HepG2 (cell line): Measurements from ENCODE around the gene NRSN2. TPM values are rescaled to one million over a fixed set of nuclear protein-coding genes. Genes with fewer than 3 reads are reported as not detected.

Experiments
- MAFK ChIP-seq, 2 experiments: IDR thresholded peaks in 1 of 2; conservative IDR thresholded peaks in 1 of 2; 2 replicates each; pipeline ENCODE4 v1.6.1; 2011; ENCODE audit warnings: improper control_type of control experiment in 2 of 2, low read length in 2 of 2
- NCOA2 ChIP-seq: sonication (generic); formaldehyde crosslinking; IDR thresholded peaks from 2 replicates; pipeline ENCODE4 v1.8.0; 2022; ENCODE audit warnings: inconsistent platforms
- PPARG ChIP-seq: conservative IDR thresholded peaks from 2 replicates; pipeline ENCODE4 v1.6.1; 2016; ENCODE audit warnings: missing biosample characterization, missing genetic modification reagents
- PTBP1 ChIP-seq: fragments of 200-400 bp; formaldehyde crosslinking; IDR thresholded peaks from 2 replicates; pipeline ENCODE4 v1.6.1; 2018; ENCODE audit warnings: low read length, low read depth; ENCODE audit not compliant: poor library complexity, severe bottlenecking
- SNRNP70 ChIP-seq: fragments of 200-400 bp; formaldehyde crosslinking; IDR thresholded peaks from 2 replicates; pipeline ENCODE4 v1.6.1; 2017; ENCODE audit warnings: mild to moderate bottlenecking, low read depth, low read length, moderate library complexity
- SRSF1 ChIP-seq: fragments of 200-400 bp; formaldehyde crosslinking; optimal IDR thresholded peaks from 2 replicates; pipeline ENCODE3; 2017; ENCODE audit warnings: mild to moderate bottlenecking, low read depth, low read length, moderate library complexity
- TARDBP ChIP-seq: sonication (generic); formaldehyde crosslinking; IDR thresholded peaks from 2 replicates; pipeline ENCODE4 v1.8.0; 2022; ENCODE audit warnings: mild to moderate bottlenecking, missing genetic modification reagents
- TEAD2 ChIP-seq: sonication (generic); formaldehyde crosslinking; IDR thresholded peaks from 2 replicates; pipeline ENCODE4 v1.9.0; 2021; ENCODE audit warnings: missing genetic modification reagents
- TOPORS ChIP-seq: sonication (generic); formaldehyde crosslinking; IDR thresholded peaks from 2 replicates; pipeline ENCODE4 v1.8.0; 2023; ENCODE audit warnings: mild to moderate bottlenecking, missing genetic modification reagents
- ZNF235 ChIP-seq: sonication (generic); formaldehyde crosslinking; IDR thresholded peaks from 2 replicates; pipeline ENCODE4 v1.8.1; 2023; ENCODE audit warnings: mild to moderate bottlenecking, missing genetic modification reagents, borderline replicate concordance
- ZNF256 ChIP-seq: sonication (generic); formaldehyde crosslinking; conservative IDR thresholded peaks from 2 replicates; pipeline ENCODE4 v1.4.0; 2020; ENCODE audit warnings: missing genetic modification reagents
- ZNF441 ChIP-seq: sonication (generic); formaldehyde crosslinking; IDR thresholded peaks from 2 replicates; pipeline ENCODE4 v1.7.0; 2021; ENCODE audit warnings: missing genetic modification reagents, borderline replicate concordance
- ZNF678 ChIP-seq: sonication (generic); formaldehyde crosslinking; IDR thresholded peaks from 2 replicates; pipeline ENCODE4 v1.4.0; 2020; ENCODE audit warnings: mild to moderate bottlenecking, missing genetic modification reagents
- ZNF766 ChIP-seq: sonication (generic); formaldehyde crosslinking; IDR thresholded peaks from 2 replicates; pipeline ENCODE4 v1.5.0; 2020; ENCODE audit warnings: missing genetic modification reagents, borderline replicate concordance
- ZNF850 ChIP-seq: sonication (generic); formaldehyde crosslinking; conservative IDR thresholded peaks from 2 replicates; pipeline ENCODE4 v1.9.0; 2021; ENCODE audit warnings: mild to moderate bottlenecking, missing genetic modification reagents
- polyA plus RNA-seq, 8 experiments: library from polyadenylated mRNA; depleted of rRNA in 3 of 8; stranded (reverse) in 7 of 8; unstranded in 1 of 8; fragments of >200 nt; fragmentation: Illumina TruSeq in 4 of 8; extraction: Trizol in 4 of 8; gene quantifications; 2 replicates each; pipeline versions ENCODE4 v1.2.1 to v1.2.3, GENCODE V29; 2011 to 2016; ENCODE audit warnings: low read depth in 4 of 8, missing spikeins in 1 of 8, mixed read lengths in 1 of 8; ENCODE audit not compliant: insufficient read depth in 1 of 8
- total RNA-seq, 5 experiments: library from RNA; depleted of rRNA; stranded (reverse); fragments of >200 nt; fragmentation: Illumina TruSeq; extraction: Trizol; gene quantifications; 2 replicates each; pipeline ENCODE4 v1.2.3, GENCODE V29; 2016; ENCODE audit warnings: low read depth in 1 of 5
- TF ChIP-seq, protein P1 (sequence below): sonication (generic); formaldehyde crosslinking; IDR thresholded peaks from 2 replicates; pipeline ENCODE4 v1.4.0; 2020; ENCODE audit warnings: missing genetic modification reagents, borderline replicate concordance
- TF ChIP-seq, protein P2 (sequence below): sonication (generic); formaldehyde crosslinking; IDR thresholded peaks from 2 replicates; pipeline ENCODE4 v1.8.0; 2022; ENCODE audit warnings: mild to moderate bottlenecking, missing genetic modification reagents; ENCODE audit not compliant: insufficient replicate concordance
- TF ChIP-seq, protein P3 (sequence below): fragments of 450-650 bp; IDR thresholded peaks from 2 replicates; pipeline ENCODE4 v1.6.1; 2016
- TF ChIP-seq, protein P4 (sequence below): sonication (generic); formaldehyde crosslinking; IDR thresholded peaks from 2 replicates; pipeline ENCODE4 v1.5.1; 2020; ENCODE audit warnings: missing genetic modification reagents, mild to moderate bottlenecking, borderline replicate concordance
- TF ChIP-seq, protein P5 (sequence below): sonication (generic); formaldehyde crosslinking; IDR thresholded peaks from 2 replicates; pipeline ENCODE4 v1.5.0; 2020; ENCODE audit warnings: missing genetic modification reagents

The NRSN2 gene
- total and polyA plus RNA-seq, 2 of the 13 experiments (the other 11 are each of a cell fraction or from before 2014, with no cell fraction given): 32.3 to 49.4 TPM

DNA sequence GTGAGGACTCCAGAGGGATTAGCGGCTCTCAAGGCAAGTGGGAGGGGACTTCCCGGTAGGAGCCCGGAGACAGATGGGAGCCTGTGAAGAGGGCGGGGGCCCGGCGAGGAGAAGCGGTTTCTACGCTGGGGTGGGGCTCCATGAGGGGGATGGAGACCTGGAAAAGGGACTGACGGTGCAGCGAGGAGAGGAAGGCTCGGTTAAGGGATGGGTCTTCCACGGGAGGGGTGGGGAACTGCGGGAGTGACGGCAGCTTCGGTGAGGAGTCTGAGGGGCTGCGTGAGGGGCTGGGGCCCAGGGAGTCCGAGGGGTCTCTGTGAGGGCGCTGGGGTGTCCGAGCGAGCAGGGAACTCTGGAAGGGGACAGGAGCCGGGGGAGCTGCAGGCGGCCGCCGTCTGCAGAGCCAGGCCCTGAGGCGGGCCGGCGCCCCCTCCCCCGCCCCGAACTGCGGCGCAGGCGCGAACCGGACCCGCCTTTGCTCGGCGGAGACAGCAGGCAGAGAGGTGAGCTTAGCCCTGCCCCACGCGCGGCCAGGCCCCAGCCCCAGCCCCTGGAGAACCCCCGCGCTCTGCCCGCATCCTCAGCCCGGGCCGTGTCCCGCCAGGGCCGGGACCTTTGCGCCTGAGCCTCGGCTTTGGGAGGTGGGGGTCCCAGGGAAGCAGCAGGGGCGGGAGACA is at the start of gene NRSN2 (continued):
- TF ChIP-seq, protein P1, sequence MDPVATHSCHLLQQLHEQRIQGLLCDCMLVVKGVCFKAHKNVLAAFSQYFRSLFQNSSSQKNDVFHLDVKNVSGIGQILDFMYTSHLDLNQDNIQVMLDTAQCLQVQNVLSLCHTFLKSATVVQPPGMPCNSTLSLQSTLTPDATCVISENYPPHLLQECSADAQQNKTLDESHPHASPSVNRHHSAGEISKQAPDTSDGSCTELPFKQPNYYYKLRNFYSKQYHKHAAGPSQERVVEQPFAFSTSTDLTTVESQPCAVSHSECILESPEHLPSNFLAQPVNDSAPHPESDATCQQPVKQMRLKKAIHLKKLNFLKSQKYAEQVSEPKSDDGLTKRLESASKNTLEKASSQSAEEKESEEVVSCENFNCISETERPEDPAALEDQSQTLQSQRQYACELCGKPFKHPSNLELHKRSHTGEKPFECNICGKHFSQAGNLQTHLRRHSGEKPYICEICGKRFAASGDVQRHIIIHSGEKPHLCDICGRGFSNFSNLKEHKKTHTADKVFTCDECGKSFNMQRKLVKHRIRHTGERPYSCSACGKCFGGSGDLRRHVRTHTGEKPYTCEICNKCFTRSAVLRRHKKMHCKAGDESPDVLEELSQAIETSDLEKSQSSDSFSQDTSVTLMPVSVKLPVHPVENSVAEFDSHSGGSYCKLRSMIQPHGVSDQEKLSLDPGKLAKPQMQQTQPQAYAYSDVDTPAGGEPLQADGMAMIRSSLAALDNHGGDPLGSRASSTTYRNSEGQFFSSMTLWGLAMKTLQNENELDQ (CRISPR knock-in tag): peak; percentile 14; the same call in 1 of the 2 replicates
- TF ChIP-seq PTBP1 (no peak), PPARG (CRISPR knock-in tag) (0 out of 2 replicates have a peak, but pooled peaks have one; percentile 6), ZNF235 (CRISPR knock-in tag) (0 out of 2 replicates have a peak, but pooled peaks have one; percentile 26), ZNF766 (CRISPR knock-in tag) (peak; percentile 77; the same call in 1 of the 2 replicates), TOPORS (CRISPR knock-in tag) (peak; percentile 37; the same call in 1 of the 2 replicates), ZNF850 (CRISPR knock-in tag) (no peak), MAFK (conservative IDR thresholded peaks at IDR 0.05 in 1 of 2, IDR thresholded peaks at IDR 0.05 in 1 of 2; ENCODE audit: low read length in 2 of 2) (no peak), TARDBP (CRISPR knock-in tag) (peak; percentile 76), ZNF678 (CRISPR knock-in tag) (0 out of 2 replicates have a peak, but pooled peaks have one; percentile 39), ZNF256 (CRISPR knock-in tag) (0 out of 2 replicates have a peak, but pooled peaks have one; percentile 59), SRSF1 (peak; percentile 45), ZNF441 (CRISPR knock-in tag) (0 out of 2 replicates have a peak, but pooled peaks have one; percentile 14), TEAD2 (CRISPR knock-in tag) (no peak), NCOA2 (CRISPR knock-in tag) (peak; percentile 71), SNRNP70 (no peak)
- TF ChIP-seq, protein P2, sequence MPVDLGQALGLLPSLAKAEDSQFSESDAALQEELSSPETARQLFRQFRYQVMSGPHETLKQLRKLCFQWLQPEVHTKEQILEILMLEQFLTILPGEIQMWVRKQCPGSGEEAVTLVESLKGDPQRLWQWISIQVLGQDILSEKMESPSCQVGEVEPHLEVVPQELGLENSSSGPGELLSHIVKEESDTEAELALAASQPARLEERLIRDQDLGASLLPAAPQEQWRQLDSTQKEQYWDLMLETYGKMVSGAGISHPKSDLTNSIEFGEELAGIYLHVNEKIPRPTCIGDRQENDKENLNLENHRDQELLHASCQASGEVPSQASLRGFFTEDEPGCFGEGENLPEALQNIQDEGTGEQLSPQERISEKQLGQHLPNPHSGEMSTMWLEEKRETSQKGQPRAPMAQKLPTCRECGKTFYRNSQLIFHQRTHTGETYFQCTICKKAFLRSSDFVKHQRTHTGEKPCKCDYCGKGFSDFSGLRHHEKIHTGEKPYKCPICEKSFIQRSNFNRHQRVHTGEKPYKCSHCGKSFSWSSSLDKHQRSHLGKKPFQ (CRISPR knock-in tag): peak; percentile 27
- TF ChIP-seq, protein P3, sequence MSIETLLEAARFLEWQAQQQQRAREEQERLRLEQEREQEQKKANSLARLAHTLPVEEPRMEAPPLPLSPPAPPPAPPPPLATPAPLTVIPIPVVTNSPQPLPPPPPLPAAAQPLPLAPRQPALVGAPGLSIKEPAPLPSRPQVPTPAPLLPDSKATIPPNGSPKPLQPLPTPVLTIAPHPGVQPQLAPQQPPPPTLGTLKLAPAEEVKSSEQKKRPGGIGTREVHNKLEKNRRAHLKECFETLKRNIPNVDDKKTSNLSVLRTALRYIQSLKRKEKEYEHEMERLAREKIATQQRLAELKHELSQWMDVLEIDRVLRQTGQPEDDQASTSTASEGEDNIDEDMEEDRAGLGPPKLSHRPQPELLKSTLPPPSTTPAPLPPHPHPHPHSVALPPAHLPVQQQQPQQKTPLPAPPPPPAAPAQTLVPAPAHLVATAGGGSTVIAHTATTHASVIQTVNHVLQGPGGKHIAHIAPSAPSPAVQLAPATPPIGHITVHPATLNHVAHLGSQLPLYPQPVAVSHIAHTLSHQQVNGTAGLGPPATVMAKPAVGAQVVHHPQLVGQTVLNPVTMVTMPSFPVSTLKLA: no peak
- TF ChIP-seq, protein P4, sequence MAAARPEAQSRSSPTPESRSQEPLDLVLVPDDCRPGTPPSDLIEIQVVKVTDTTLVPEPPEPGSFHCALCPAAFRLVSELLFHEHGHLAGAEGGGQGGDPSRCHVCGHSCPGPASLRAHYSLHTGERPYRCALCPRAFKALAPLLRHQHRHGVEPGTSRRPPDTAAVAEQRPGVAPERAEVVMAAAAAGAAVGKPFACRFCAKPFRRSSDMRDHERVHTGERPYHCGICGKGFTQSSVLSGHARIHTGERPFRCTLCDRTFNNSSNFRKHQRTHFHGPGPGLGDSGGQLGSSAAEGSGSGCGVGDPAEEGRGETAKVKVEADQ: peak; percentile 36; the same call in 1 of the 2 replicates
- TF ChIP-seq, protein P5, sequence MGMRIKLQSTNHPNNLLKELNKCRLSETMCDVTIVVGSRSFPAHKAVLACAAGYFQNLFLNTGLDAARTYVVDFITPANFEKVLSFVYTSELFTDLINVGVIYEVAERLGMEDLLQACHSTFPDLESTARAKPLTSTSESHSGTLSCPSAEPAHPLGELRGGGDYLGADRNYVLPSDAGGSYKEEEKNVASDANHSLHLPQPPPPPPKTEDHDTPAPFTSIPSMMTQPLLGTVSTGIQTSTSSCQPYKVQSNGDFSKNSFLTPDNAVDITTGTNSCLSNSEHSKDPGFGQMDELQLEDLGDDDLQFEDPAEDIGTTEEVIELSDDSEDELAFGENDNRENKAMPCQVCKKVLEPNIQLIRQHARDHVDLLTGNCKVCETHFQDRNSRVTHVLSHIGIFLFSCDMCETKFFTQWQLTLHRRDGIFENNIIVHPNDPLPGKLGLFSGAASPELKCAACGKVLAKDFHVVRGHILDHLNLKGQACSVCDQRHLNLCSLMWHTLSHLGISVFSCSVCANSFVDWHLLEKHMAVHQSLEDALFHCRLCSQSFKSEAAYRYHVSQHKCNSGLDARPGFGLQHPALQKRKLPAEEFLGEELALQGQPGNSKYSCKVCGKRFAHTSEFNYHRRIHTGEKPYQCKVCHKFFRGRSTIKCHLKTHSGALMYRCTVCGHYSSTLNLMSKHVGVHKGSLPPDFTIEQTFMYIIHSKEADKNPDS (CRISPR knock-in tag): no peak
